Measurements from ENCODE around the gene RNF10.

DNA sequence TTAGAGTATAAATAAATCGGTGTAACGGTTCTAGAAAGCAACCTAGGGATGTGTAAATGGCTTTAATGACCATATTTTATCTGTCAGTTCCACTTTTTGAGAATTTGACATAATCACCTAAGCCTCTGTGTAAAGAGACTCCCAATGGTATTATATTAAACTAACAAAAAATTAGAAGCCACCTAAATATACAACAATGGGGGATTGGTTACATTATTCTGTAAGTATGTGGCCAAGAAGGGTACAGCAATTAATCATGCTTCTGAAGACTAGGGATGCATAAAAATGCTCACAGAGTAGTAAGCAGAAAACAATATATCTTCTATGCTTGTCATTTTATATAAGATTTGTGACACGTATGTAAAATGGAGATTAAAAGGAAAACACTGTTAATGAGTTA, 10.5 kb downstream of the RNF10 start:
- TF ChIP-seq EZH2phosphoT487 (IDR thresholded peaks at IDR 0.05; ENCODE audit: low read depth): no peak
- TF ChIP-seq, protein P1, sequence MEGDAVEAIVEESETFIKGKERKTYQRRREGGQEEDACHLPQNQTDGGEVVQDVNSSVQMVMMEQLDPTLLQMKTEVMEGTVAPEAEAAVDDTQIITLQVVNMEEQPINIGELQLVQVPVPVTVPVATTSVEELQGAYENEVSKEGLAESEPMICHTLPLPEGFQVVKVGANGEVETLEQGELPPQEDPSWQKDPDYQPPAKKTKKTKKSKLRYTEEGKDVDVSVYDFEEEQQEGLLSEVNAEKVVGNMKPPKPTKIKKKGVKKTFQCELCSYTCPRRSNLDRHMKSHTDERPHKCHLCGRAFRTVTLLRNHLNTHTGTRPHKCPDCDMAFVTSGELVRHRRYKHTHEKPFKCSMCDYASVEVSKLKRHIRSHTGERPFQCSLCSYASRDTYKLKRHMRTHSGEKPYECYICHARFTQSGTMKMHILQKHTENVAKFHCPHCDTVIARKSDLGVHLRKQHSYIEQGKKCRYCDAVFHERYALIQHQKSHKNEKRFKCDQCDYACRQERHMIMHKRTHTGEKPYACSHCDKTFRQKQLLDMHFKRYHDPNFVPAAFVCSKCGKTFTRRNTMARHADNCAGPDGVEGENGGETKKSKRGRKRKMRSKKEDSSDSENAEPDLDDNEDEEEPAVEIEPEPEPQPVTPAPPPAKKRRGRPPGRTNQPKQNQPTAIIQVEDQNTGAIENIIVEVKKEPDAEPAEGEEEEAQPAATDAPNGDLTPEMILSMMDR (IDR thresholded peaks at IDR 0.05; ENCODE audit: low read depth, low read length): no peak
